Gastrocnemius medialis (tissue), 4 donors: ENCODE data around the gene RAD23B. TPM values are rescaled to one million over a fixed set of nuclear protein-coding genes. Genes with fewer than 3 reads are reported as not detected.

Experiments used
- ATAC-seq, 2 donors: fragments of 150-250 bp; one replicate each; pipeline ENCODE4 v1.9.1; 2016
- DNase-seq, 2 donors: peaks; one replicate each; pipeline ENCODE4 v3.0.0-alpha.2; 2019
- H3K27ac ChIP-seq, 4 donors: fragments of 200-600 bp; sonication (generic); 1 replicate in 1 of 4; 2 replicates in 3 of 4; pipeline ENCODE4 v1.5.1; 2016 to 2018; ENCODE audit warnings: mild to moderate bottlenecking in 2 of 4, moderate library complexity in 1 of 4
- H3K27me3 ChIP-seq, 3 donors: fragments of 200-600 bp; sonication (generic) in 2 of 3; 1 replicate in 1 of 3; 2 replicates in 2 of 3; pipeline versions ENCODE4 v1.5.1 to v1.6.0; 2016 to 2019; ENCODE audit warnings: mild to moderate bottlenecking in 1 of 3, moderate library complexity in 1 of 3
- H3K36me3 ChIP-seq, 2 donors: fragments of 200-600 bp; sonication (generic) in 1 of 2; one replicate each; pipeline ENCODE4 v1.5.1; 2017 to 2018
- H3K4me1 ChIP-seq, 2 donors: fragments of 200-600 bp; sonication (generic) in 1 of 2; one replicate each; pipeline ENCODE4 v1.5.1; 2016 to 2017; ENCODE audit warnings: mild to moderate bottlenecking in 2 of 2
- H3K4me3 ChIP-seq, 4 donors: fragments of 200-600 bp; sonication (generic) in 3 of 4; 1 replicate in 1 of 4; 2 replicates in 3 of 4; pipeline ENCODE4 v1.5.1; 2016 to 2019; ENCODE audit warnings: mild to moderate bottlenecking in 2 of 4
- H3K9me3 ChIP-seq, 3 donors: fragments of 200-600 bp; sonication (generic) in 2 of 3; 1 replicate in 1 of 3; 2 replicates in 2 of 3; pipeline ENCODE4 v1.5.1; 2016 to 2019
- POLR2A ChIP-seq, 2 donors: fragments of 450-650 bp; IDR thresholded peaks; one replicate each; pipeline ENCODE4 v1.6.1; 2017; ENCODE audit warnings: antibody characterized with exemption in 2 of 2, mild to moderate bottlenecking in 2 of 2, moderate library complexity in 2 of 2
- in situ Hi-C, 4 donors: fragments of 200-750 bp; cut with MboI; loops; one replicate each; pipeline versions ENCODE4 v1.15.0 to v1.8.0; 2017; ENCODE audit warnings: low sequenced_read_pairs in 4 of 4
- intact Hi-C: fragments of 100-400 bp; cut with DNase I; formaldehyde crosslinking; loops from one replicate; pipeline ENCODE4 v1.15.1; 2023; ENCODE audit warnings: low total_unique reads
- total RNA-seq, 4 donors: library from RNA; depleted of rRNA; stranded (reverse); fragments of >200 nt; gene quantifications; one replicate each; pipeline versions ENCODE4 v1.1.0 to v1.2.3, GENCODE V29; 2016
- TF ChIP-seq, protein P1 (sequence below), 5 experiments: fragments of 450-650 bp in 3 of 5; fragments of 200-600 bp in 2 of 5; sonication (generic) in 2 of 5; IDR thresholded peaks in 4 of 5; conservative IDR thresholded peaks in 1 of 5; 1 replicate in 4 of 5; 2 replicates in 1 of 5; pipeline ENCODE4 v1.5.1; 2016 to 2019; ENCODE audit warnings: antibody characterized with exemption in 5 of 5, mild to moderate bottlenecking in 3 of 5, moderate library complexity in 3 of 5

Gene RAD23B
- total RNA-seq, 4 donors from 2014 or later = 163 to 249 (median 188) TPM

DNA sequence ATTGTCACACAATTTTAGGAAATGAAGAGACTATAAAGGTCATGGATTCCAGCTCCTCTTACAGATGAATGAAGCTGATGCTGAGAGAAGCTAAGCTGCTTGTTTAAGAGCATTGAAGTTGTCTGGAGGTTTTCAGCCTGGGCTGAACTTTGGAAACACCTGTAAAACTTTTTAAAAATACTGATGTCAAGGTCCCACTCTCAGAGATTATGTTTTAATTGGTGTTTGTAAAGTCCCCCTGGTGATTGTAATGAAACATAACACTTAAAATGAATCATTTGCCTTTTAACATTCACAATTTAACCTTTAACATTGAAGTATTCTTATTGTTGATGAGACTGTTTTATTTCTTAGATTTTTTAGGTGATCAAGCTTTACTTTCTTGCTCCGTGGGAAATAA, 16.4 kb downstream of the RAD23B start:
- in situ Hi-C loops (loop anchor here in 1 of 4 donors (25.0 kb wide), 1 partner anchor 1813 kb away; the partner anchor contains the start of gene TMEM245), intact Hi-C loops (no loop called here)
- H3K27ac ChIP-seq = peak overlapping the region in 2 of 4 donors; percentile 6 to 30
- no peak for TF ChIP-seq POLR2A (IDR thresholded peaks at IDR 0.05)
- TF ChIP-seq, protein P1, sequence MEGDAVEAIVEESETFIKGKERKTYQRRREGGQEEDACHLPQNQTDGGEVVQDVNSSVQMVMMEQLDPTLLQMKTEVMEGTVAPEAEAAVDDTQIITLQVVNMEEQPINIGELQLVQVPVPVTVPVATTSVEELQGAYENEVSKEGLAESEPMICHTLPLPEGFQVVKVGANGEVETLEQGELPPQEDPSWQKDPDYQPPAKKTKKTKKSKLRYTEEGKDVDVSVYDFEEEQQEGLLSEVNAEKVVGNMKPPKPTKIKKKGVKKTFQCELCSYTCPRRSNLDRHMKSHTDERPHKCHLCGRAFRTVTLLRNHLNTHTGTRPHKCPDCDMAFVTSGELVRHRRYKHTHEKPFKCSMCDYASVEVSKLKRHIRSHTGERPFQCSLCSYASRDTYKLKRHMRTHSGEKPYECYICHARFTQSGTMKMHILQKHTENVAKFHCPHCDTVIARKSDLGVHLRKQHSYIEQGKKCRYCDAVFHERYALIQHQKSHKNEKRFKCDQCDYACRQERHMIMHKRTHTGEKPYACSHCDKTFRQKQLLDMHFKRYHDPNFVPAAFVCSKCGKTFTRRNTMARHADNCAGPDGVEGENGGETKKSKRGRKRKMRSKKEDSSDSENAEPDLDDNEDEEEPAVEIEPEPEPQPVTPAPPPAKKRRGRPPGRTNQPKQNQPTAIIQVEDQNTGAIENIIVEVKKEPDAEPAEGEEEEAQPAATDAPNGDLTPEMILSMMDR (IDR thresholded peaks at IDR 0.05 in 4 of 5, conservative IDR thresholded peaks at IDR 0.05 in 1 of 5) = no peak
- H3K4me1 ChIP-seq = peaks cover 52 to 53% of the 10 kb centered on the region in 2 donors
- DNase-seq (no peak), ATAC-seq (no peak)
- H3K27me3 ChIP-seq = no peaks in the 10 kb centered on the region
- H3K9me3 ChIP-seq = no peaks in the 10 kb centered on the region
- no peak overlapping the region for H3K4me3 ChIP-seq
- peaks cover 0 to 24% of the 10 kb centered on the region in 2 donors for H3K36me3 ChIP-seq

DNA sequence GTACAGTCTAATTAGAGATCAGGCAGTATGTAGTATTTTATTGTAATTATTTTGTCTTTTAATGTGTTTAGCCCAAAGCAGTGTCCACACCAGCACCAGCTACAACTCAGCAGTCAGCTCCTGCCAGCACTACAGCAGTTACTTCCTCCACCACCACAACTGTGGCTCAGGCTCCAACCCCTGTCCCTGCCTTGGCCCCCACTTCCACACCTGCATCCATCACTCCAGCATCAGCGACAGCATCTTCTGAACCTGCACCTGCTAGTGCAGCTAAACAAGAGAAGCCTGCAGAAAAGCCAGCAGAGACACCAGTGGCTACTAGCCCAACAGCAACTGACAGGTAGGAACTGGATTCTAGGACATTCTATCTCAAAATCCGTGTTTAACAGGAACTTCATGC, 23.2 kb downstream of the RAD23B start:
- in situ Hi-C loops = no loop called here
- Histone ChIP-seq H3K27ac (no peak overlapping the region), H3K36me3 (peaks cover 0 to 56% of the 10 kb centered on the region in 2 donors), H3K27me3 (no peaks in the 10 kb centered on the region), H3K4me3 (no peak overlapping the region), H3K9me3 (no peaks in the 10 kb centered on the region), H3K4me1 (peaks cover 12 to 21% of the 10 kb centered on the region in 2 donors)
- ATAC-seq (no peak), DNase-seq (no peak)
- intact Hi-C loops = no loop called here
- TF ChIP-seq POLR2A (IDR thresholded peaks at IDR 0.05) = no peak
- TF ChIP-seq, protein P1 (IDR thresholded peaks at IDR 0.05 in 4 of 5, conservative IDR thresholded peaks at IDR 0.05 in 1 of 5) = no peak

DNA sequence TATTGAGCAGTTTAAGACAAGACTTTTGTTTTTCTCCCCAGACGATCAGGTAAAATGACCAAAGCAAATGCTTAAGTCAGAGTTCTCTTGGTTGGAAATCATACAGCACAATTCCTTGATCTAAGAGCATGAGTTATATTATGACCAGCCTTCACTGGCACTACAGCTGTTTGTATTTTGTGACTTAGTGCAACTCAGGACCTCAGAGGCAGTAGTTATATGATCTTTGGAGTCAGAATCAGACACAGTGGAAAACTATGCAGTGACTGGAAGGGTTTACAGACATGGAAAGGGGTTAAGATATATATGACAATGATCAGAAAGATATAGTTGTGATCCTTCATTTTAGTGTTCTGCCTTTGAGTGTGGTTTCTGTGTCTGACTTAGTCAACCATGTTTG, 24.3 kb downstream of the RAD23B start:
- intact Hi-C loops (no loop called here), in situ Hi-C loops (no loop called here)
- ATAC-seq = no peak
- Histone ChIP-seq H3K27me3 (no peaks in the 10 kb centered on the region), H3K36me3 (peaks cover 0 to 58% of the 10 kb centered on the region in 2 donors), H3K9me3 (no peaks in the 10 kb centered on the region), H3K4me1 (peaks cover 7 to 14% of the 10 kb centered on the region in 2 donors), H3K4me3 (no peak overlapping the region), H3K27ac (no peak overlapping the region)
- TF ChIP-seq, protein P1 (IDR thresholded peaks at IDR 0.05 in 4 of 5, conservative IDR thresholded peaks at IDR 0.05 in 1 of 5) = no peak
- no peak for TF ChIP-seq POLR2A (IDR thresholded peaks at IDR 0.05)
- no peak for DNase-seq

DNA sequence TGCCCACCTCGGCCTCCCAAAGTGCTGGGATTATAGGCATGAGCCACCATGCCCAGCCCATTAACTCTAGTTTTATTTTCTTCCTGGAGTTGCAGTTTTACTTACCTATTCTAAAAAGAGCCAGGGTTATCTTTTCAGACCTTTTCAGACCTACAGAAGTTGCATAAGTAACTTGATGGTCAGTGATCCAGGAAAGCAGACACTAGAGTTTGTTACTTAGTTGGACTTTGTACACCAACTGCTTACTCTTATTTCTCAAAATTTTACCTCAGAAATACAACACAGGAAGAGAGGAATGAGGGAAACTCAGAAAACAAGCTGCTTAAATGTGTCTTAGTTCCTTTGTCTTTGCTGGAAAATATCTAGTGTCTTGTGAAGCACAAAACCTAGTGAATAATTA, 25.4 kb downstream of the RAD23B start:
- intact Hi-C loops = no loop called here
- ATAC-seq (no peak), DNase-seq (no peak)
- in situ Hi-C loops = no loop called here
- H3K9me3 ChIP-seq = no peaks in the 10 kb centered on the region
- no peak overlapping the region for H3K27ac ChIP-seq
- H3K4me3 ChIP-seq = no peak overlapping the region
- TF ChIP-seq, protein P1 (IDR thresholded peaks at IDR 0.05 in 4 of 5, conservative IDR thresholded peaks at IDR 0.05 in 1 of 5) = no peak
- no peak for TF ChIP-seq POLR2A (IDR thresholded peaks at IDR 0.05)
- H3K27me3 ChIP-seq = no peaks in the 10 kb centered on the region
- peaks cover 0 to 56% of the 10 kb centered on the region in 2 donors for H3K36me3 ChIP-seq
- H3K4me1 ChIP-seq = peaks cover 10 to 22% of the 10 kb centered on the region in 2 donors

DNA sequence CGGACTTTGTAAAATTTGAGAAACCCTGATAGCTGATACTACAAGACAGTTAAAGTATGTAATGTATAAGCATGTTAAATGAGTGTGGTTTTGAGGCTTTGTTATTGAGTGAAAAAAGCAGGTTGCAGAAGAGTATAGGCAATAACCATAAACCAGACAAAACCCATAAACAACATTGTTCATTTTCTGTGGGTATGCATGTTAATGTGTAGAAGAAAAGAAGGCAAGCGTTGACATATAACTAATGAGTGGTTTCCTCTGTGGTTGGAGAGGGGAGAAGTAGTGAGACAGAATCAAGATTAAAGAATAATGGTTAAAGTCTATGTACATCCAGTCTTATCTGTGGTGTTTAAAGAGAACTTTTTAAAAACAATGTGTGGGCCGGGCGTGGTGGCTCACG, 26.2 kb downstream of the RAD23B start:
- DNase-seq (no peak), ATAC-seq (no peak)
- H3K36me3 ChIP-seq = peaks cover 0 to 61% of the 10 kb centered on the region in 2 donors
- TF ChIP-seq, protein P1 (IDR thresholded peaks at IDR 0.05 in 4 of 5, conservative IDR thresholded peaks at IDR 0.05 in 1 of 5) = no peak
- no peak for TF ChIP-seq POLR2A (IDR thresholded peaks at IDR 0.05)
- H3K27me3 ChIP-seq = no peaks in the 10 kb centered on the region
- peaks cover 10 to 22% of the 10 kb centered on the region in 2 donors for H3K4me1 ChIP-seq
- H3K9me3 ChIP-seq = no peaks in the 10 kb centered on the region
- no peak overlapping the region for H3K27ac ChIP-seq
- intact Hi-C loops (no loop called here), in situ Hi-C loops (no loop called here)
- no peak overlapping the region for H3K4me3 ChIP-seq
